Measurements from ENCODE around the gene SPOUT1. TPM values are rescaled to one million over a fixed set of nuclear protein-coding genes. Genes with fewer than 3 reads are reported as not detected.
A peak's percentile ranks its signal among the peaks of the same experiment; 100 is the strongest.

SPOUT1 gene
- total and polyA plus RNA-seq, 7 donors: 4.8 to 31.6 (median 25.4) TPM

- WGBS, 2 donors: 1% methylated on average over 28 of the region's 28 CpGs
- Histone ChIP-seq H3K9me3 (no peaks in the 10 kb centered on the region), H3K27ac (peak overlapping the region; percentile 83 to 96 (median 91)), H3K4me1 (peaks cover 0 to 31% (median 19%) of the 10 kb centered on the region in 4 donors), H3K4me3 (peak overlapping the region; percentile 95 to 99 (median 98)), H3K27me3 (no peaks in the 10 kb centered on the region), H3K36me3 (peaks cover 0 to 7% (median 0%) of the 10 kb centered on the region in 4 donors)
- intact Hi-C loops (cut with DNase I): loop anchor here (1.0 to 2.0 kb wide), 2 partner anchors 16 to 46 kb away; partner anchors contain the start of genes TBC1D13 and ZDHHC12
- TF ChIP-seq POLR2A (IDR thresholded peaks at IDR 0.05): no peak
- DNase-seq: no peak
Observed at GRCh38 chr9:128771094-128771721, 58.4 kb downstream of the SPOUT1 start.

- no peaks in the 10 kb centered on the region for H3K27me3 ChIP-seq
- H3K4me1 ChIP-seq: peaks cover 0 to 31% (median 19%) of the 10 kb centered on the region in 4 donors
- H3K9me3 ChIP-seq: no peaks in the 10 kb centered on the region
- 43 to 72% methylated on average over 11 of the region's 11 CpGs for WGBS, 2 donors
- peaks cover 0 to 7% (median 0%) of the 10 kb centered on the region in 4 donors for H3K36me3 ChIP-seq
- intact Hi-C loops (cut with DNase I): loop anchor here (1.0 to 2.0 kb wide), 2 partner anchors 17 to 46 kb away; partner anchors contain the start of genes TBC1D13 and ZDHHC12
- H3K27ac ChIP-seq: peak overlapping the region; percentile 83 to 96 (median 91)
- H3K4me3 ChIP-seq: peak overlapping the region; percentile 95 to 99 (median 98)
- TF ChIP-seq CTCF (IDR thresholded peaks at IDR 0.05): no peak
- DNase-seq: no peak
Observed at GRCh38 chr9:128770286-128771030, 59.1 kb downstream of the SPOUT1 start.

Other genes with a start within 250 kb of the SPOUT1 start
- gene DYNC2I2, start 172.9 kb downstream of the SPOUT1 start, total RNA-seq: 10 to 100 TPM; 21.6 to 33.0 (median 27.0) TPM
- 10 to 100 TPM; 39.6 to 87.4 (median 43.9) TPM for gene DYNC2I2, start 172.9 kb downstream of the SPOUT1 start, polyA plus RNA-seq
- 100 to 1,000 TPM; 182 to 195 (median 187) TPM for gene SET, start 140.6 kb downstream of the SPOUT1 start, total RNA-seq
- gene SET, start 140.6 kb downstream of the SPOUT1 start, polyA plus RNA-seq: 100 to 1,000 TPM in 2 of 3 donors, 10 to 100 TPM in 1; 77.2 to 172 (median 114) TPM
- 1 to 10 TPM; 1.6 to 5.5 (median 3.1) TPM for gene PKN3, start 127.3 kb downstream of the SPOUT1 start, total RNA-seq
- 1 to 10 TPM; 1.6 to 7.2 (median 1.8) TPM for gene PKN3, start 127.3 kb downstream of the SPOUT1 start, polyA plus RNA-seq
- 10 to 100 TPM; 13.3 to 46.2 (median 15.3) TPM for gene ZDHHC12, start 105.7 kb downstream of the SPOUT1 start, total RNA-seq
- 100 to 1,000 TPM in 1 of 3 donors, 10 to 100 TPM in 2; 72.6 to 123 (median 73.9) TPM for gene ZDHHC12, start 105.7 kb downstream of the SPOUT1 start, polyA plus RNA-seq
- gene ZER1, start 57.9 kb downstream of the SPOUT1 start, total RNA-seq: 10 to 100 TPM; 41.6 to 65.4 (median 51.9) TPM
- 10 to 100 TPM; 30.0 to 37.9 (median 34.8) TPM for gene ZER1, start 57.9 kb downstream of the SPOUT1 start, polyA plus RNA-seq
- gene TBC1D13, start 42.5 kb downstream of the SPOUT1 start, total RNA-seq: 10 to 100 TPM; 13.0 to 25.8 (median 17.8) TPM
- 10 to 100 TPM in 2 of 3 donors, 1 to 10 TPM in 1; 9.0 to 18.0 (median 10.4) TPM for gene TBC1D13, start 42.5 kb downstream of the SPOUT1 start, polyA plus RNA-seq
- gene ENDOG, start 11.3 kb downstream of the SPOUT1 start, total RNA-seq: 10 to 100 TPM in 2 of 4 donors, 1 to 10 TPM in 2; 5.9 to 15.7 (median 9.0) TPM
- gene ENDOG, start 11.3 kb downstream of the SPOUT1 start, polyA plus RNA-seq: 10 to 100 TPM; 30.6 to 49.0 (median 37.9) TPM
- 1 to 10 TPM; 3.9 to 8.0 (median 5.2) TPM for gene KYAT1, start 52.2 kb upstream of the SPOUT1 start, total RNA-seq
- gene KYAT1, start 52.2 kb upstream of the SPOUT1 start, polyA plus RNA-seq: 1 to 10 TPM in 1 of 3 donors, under 1 TPM in 2; 0.60 to 4.5 (median 0.92) TPM
- gene LRRC8A, start 52.3 kb upstream of the SPOUT1 start, total RNA-seq: 10 to 100 TPM; 26.0 to 59.5 (median 37.4) TPM
- gene LRRC8A, start 52.3 kb upstream of the SPOUT1 start, polyA plus RNA-seq: 10 to 100 TPM in 1 of 3 donors, 1 to 10 TPM in 2; 4.8 to 25.2 (median 8.8) TPM
- 10 to 100 TPM; 15.5 to 30.5 (median 20.1) TPM for gene PHYHD1, start 91.2 kb upstream of the SPOUT1 start, total RNA-seq
- 10 to 100 TPM in 1 of 3 donors, 1 to 10 TPM in 2; 1.6 to 13.2 (median 8.1) TPM for gene PHYHD1, start 91.2 kb upstream of the SPOUT1 start, polyA plus RNA-seq
- 10 to 100 TPM in 1 of 4 donors, 1 to 10 TPM in 3; 6.2 to 11.4 (median 9.3) TPM for gene DOLK, start 117.8 kb upstream of the SPOUT1 start, total RNA-seq
- gene DOLK, start 117.8 kb upstream of the SPOUT1 start, polyA plus RNA-seq: 10 to 100 TPM in 1 of 3 donors, 1 to 10 TPM in 2; 2.4 to 11.1 (median 3.5) TPM
- gene NUP188, start 117.9 kb upstream of the SPOUT1 start, total RNA-seq: 10 to 100 TPM; 16.6 to 28.8 (median 24.6) TPM
- 10 to 100 TPM in 1 of 3 donors, 1 to 10 TPM in 2; 3.7 to 21.3 (median 5.4) TPM for gene NUP188, start 117.9 kb upstream of the SPOUT1 start, polyA plus RNA-seq
- 10 to 100 TPM; 66.7 to 78.3 (median 72.9) TPM for gene SH3GLB2, start 198.5 kb upstream of the SPOUT1 start, total RNA-seq
- 100 to 1,000 TPM in 1 of 3 donors, 10 to 100 TPM in 2; 49.7 to 143 (median 62.5) TPM for gene SH3GLB2, start 198.5 kb upstream of the SPOUT1 start, polyA plus RNA-seq
- 10 to 100 TPM; 18.1 to 30.5 (median 25.1) TPM for gene MIGA2, start 206.8 kb upstream of the SPOUT1 start, total RNA-seq
- gene MIGA2, start 206.8 kb upstream of the SPOUT1 start, polyA plus RNA-seq: 10 to 100 TPM in 1 of 3 donors, 1 to 10 TPM in 2; 8.4 to 44.3 (median 9.9) TPM

Measured in sigmoid colon (tissue), 7 donors.